ENCODE results near the gene TNFSF8.

TNFSF8 gene

DNA sequence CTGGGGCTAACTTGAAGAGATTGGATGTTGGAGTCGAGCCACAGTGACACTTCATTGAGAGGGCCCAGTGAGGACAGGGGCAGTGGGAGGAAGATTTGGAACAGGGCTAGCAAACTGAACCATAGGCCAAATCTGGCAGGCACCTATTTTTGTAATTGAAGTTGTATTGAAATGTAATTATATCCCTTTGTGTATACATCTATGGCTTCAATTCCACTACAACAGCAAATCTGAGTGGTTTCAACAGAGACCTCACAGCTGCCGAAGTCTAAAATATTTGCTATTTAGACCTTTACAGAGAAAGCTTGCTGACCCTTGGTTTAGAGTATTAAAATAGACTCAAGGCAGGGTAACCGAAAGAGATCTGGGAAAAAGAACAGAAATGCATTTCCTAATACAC is 4.7 kb upstream of the TNFSF8 start:
- peaks cover 27% of the 10 kb centered on the region for H3K27me3 Mint-ChIP-seq (ENCODE audit: low read depth, poor library complexity)
- H3K36me3 Mint-ChIP-seq (ENCODE audit: low read depth), result no peaks in the 10 kb centered on the region
- H3K4me3 Mint-ChIP-seq, result no peak overlapping the region
- TF ChIP-seq CTCF (IDR thresholded peaks at IDR 0.05), result no peak
- H3K27ac Mint-ChIP-seq, result no peak overlapping the region
- H3K9me3 Mint-ChIP-seq, result no peaks in the 10 kb centered on the region
- no peak for DNase-seq
- peaks cover 4% of the 10 kb centered on the region for H3K4me1 Mint-ChIP-seq

DNA sequence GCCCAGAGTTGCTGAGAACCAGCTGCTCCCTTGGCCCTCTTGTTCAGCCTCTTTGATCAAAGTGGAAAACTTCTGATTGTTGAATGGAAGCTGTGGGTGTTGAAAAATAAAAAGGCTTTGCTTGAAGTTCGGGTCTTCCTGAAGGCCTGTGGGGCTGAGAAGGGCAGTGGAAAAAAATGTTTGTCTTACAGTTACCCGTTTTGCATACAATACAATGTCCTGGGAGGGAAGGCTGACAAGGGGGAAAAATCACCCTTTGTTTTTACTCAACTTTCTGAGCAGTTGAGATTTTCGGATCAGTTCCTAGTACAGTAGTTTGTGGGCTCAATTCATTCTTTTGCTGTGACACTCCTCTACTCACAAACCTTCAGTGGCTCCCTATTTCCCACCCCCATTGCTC is 2.1 kb upstream of the TNFSF8 start:
- Mint-ChIP-seq H3K4me3 (no peak overlapping the region), H3K27me3 (ENCODE audit: low read depth, poor library complexity) (peaks cover 34% of the 10 kb centered on the region), H3K4me1 (peaks cover 4% of the 10 kb centered on the region), H3K9me3 (no peaks in the 10 kb centered on the region), H3K27ac (peak overlapping the region; percentile 50), H3K36me3 (ENCODE audit: low read depth) (no peaks in the 10 kb centered on the region)
- DNase-seq, result no peak
- TF ChIP-seq CTCF (IDR thresholded peaks at IDR 0.05), result no peak

DNA sequence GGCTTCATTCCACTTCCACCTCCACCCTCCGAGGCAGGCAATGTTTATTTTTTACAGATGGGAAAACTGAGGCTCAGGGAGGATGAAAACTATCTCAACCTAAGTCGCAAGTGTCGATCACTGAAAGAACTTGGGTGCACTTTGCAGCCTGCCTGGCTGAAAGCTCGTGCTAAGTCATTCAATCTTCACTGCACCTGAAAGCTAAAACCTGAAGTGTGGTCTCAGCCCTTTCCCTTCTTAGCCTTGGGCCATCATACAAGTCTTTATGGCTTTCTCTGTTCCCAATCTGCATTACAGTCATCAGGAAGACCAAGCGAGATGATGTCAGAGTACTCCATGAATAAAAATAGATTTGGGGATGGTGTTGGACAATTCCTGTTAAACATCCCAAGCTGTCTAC is 1.0 kb upstream of the TNFSF8 start:
- Mint-ChIP-seq H3K36me3 (ENCODE audit: low read depth) (no peaks in the 10 kb centered on the region), H3K27me3 (ENCODE audit: low read depth, poor library complexity) (peaks cover 39% of the 10 kb centered on the region), H3K4me1 (peaks cover 4% of the 10 kb centered on the region), H3K27ac (no peak overlapping the region), H3K9me3 (no peaks in the 10 kb centered on the region), H3K4me3 (no peak overlapping the region)
- no peak for DNase-seq
- no peak for TF ChIP-seq CTCF (IDR thresholded peaks at IDR 0.05)

DNA sequence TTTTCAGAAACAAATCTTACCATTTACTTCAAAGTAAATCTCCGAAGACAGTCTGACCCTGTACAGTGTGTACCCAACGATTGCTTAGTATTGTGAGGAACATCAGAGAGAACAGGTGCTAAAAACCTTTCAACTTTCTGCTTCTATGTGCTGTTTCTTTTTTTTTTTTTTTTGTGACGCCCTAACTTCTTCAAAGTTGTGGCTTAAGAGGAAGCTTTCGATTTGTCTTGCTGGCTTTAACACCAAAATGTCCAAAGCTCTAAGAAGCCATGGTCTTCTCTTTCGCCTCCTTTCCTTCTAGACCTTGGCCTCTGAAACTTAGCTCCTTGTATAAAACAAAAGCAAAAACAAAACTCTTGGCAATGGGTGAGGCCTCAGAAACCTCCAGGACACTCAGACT is 1.2 kb downstream of the TNFSF8 start:
- no peak overlapping the region for H3K27ac Mint-ChIP-seq
- H3K27me3 Mint-ChIP-seq (ENCODE audit: low read depth, poor library complexity), result peaks cover 46% of the 10 kb centered on the region

DNA sequence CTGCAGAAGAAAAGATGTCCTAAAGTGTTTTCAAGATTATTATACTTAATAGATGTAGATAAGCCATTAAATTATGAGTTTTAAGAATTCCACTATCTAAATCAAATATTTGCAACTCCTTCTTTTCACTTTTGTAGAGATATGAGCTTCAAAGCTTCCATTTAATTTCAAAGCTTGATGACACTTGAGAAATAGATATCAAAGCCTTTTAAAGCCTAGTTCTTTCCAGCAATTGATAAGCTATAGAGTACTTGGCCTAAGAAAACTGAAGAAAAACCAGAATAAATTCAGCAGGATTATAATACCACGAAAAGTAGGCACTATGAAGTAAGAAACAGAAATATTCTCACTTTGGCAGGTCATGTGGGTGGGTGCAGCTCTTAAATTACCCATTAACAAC is 1.7 kb downstream of the TNFSF8 start:
- H3K36me3 Mint-ChIP-seq (ENCODE audit: low read depth), result no peaks in the 10 kb centered on the region
- no peak overlapping the region for H3K4me3 Mint-ChIP-seq
- H3K4me1 Mint-ChIP-seq, result peaks cover 4% of the 10 kb centered on the region
- H3K27ac Mint-ChIP-seq, result no peak overlapping the region
- DNase-seq, result no peak
- H3K9me3 Mint-ChIP-seq, result no peaks in the 10 kb centered on the region
- no peak for TF ChIP-seq CTCF (IDR thresholded peaks at IDR 0.05)
- H3K27me3 Mint-ChIP-seq (ENCODE audit: low read depth, poor library complexity), result peaks cover 47% of the 10 kb centered on the region

More for the DNA sequence above, 1.2 kb downstream of the TNFSF8 start:
- peaks cover 4% of the 10 kb centered on the region for H3K4me1 Mint-ChIP-seq
- no peak for TF ChIP-seq CTCF (IDR thresholded peaks at IDR 0.05)
- no peak for DNase-seq
- no peaks in the 10 kb centered on the region for H3K36me3 Mint-ChIP-seq (ENCODE audit: low read depth)
- no peak overlapping the region for H3K4me3 Mint-ChIP-seq
- H3K9me3 Mint-ChIP-seq, result no peaks in the 10 kb centered on the region

GRCh38 chr9:114928136-114928535 is 2.3 kb downstream of the TNFSF8 start:
- Mint-ChIP-seq H3K9me3 (no peaks in the 10 kb centered on the region), H3K4me3 (no peak overlapping the region), H3K4me1 (peaks cover 4% of the 10 kb centered on the region), H3K36me3 (ENCODE audit: low read depth) (no peaks in the 10 kb centered on the region), H3K27me3 (ENCODE audit: low read depth, poor library complexity) (peaks cover 50% of the 10 kb centered on the region), H3K27ac (no peak overlapping the region)
- TF ChIP-seq CTCF (IDR thresholded peaks at IDR 0.05), result no peak
- no peak for DNase-seq

Data from nephron progenitor cell (in vitro differentiated cells).